ENCODE data around the gene RPS5.

RPS5 gene

DNA sequence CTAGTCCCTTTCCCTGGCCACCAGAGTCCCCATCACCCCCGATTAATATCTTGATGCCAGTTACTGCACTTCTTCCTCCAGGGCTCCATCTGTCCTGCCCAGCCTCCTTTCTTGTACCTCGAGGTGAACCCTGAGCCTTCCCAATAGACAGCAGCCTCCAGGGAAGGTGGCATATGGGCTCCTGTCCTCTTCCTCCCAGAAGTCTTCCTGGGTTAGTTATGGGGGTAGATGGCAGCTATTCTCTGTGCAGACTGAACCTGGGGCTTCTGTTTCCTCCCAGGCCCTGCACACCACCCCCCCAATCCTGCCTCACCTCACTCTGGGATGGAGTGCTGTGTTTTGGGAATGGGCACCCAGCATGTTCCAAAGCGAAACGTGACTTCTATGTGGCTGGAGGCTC is 11.0 kb downstream of the RPS5 start:
- Histone ChIP-seq H2AFZ (ENCODE audit: low read length) (no peak overlapping the region), H4K20me1 (ENCODE audit: insufficient read depth, low read length) (no peaks in the 10 kb centered on the region), H3K4me3 (ENCODE audit: low read length) (no peak overlapping the region), H3K27ac (ENCODE audit: low read length) (no peak overlapping the region), H3K36me3 (replicated peaks; ENCODE audit: insufficient read depth, low read length) (no peaks in the 10 kb centered on the region; the same call in 1 of the 2 replicates), H3F3A (ENCODE audit: insufficient read depth, low read length) (no peaks in the 10 kb centered on the region), H3K27me3 (replicated peaks; ENCODE audit: insufficient read depth, low read length) (peaks cover 5% of the 10 kb centered on the region; the same call in 1 of the 2 replicates), H3K9me3 (replicated peaks; ENCODE audit: insufficient read depth, low read length) (no peaks in the 10 kb centered on the region), H3K9me2 (replicated peaks; ENCODE audit: insufficient read depth, low read length) (no peaks in the 10 kb centered on the region), H3K79me2 (ENCODE audit: low read length) (no peaks in the 10 kb centered on the region; the same call in 1 of the 2 replicates), H3K9ac (ENCODE audit: low read length) (no peak overlapping the region), H3K4me1 (ENCODE audit: low read length) (no peaks in the 10 kb centered on the region), H3K4me2 (ENCODE audit: low read depth, low read length) (no peak overlapping the region)
- TF ChIP-seq EZH2phosphoT487 (IDR thresholded peaks at IDR 0.05; ENCODE audit: low read length) (no peak), EZH2 (optimal IDR thresholded peaks at IDR 0.05; ENCODE audit: low read depth, low read length) (no peak)
- TF ChIP-seq, protein P1, sequence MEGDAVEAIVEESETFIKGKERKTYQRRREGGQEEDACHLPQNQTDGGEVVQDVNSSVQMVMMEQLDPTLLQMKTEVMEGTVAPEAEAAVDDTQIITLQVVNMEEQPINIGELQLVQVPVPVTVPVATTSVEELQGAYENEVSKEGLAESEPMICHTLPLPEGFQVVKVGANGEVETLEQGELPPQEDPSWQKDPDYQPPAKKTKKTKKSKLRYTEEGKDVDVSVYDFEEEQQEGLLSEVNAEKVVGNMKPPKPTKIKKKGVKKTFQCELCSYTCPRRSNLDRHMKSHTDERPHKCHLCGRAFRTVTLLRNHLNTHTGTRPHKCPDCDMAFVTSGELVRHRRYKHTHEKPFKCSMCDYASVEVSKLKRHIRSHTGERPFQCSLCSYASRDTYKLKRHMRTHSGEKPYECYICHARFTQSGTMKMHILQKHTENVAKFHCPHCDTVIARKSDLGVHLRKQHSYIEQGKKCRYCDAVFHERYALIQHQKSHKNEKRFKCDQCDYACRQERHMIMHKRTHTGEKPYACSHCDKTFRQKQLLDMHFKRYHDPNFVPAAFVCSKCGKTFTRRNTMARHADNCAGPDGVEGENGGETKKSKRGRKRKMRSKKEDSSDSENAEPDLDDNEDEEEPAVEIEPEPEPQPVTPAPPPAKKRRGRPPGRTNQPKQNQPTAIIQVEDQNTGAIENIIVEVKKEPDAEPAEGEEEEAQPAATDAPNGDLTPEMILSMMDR (IDR thresholded peaks at IDR 0.05; ENCODE audit: low read length), result no peak
- DNase-seq, result no peak

DNA sequence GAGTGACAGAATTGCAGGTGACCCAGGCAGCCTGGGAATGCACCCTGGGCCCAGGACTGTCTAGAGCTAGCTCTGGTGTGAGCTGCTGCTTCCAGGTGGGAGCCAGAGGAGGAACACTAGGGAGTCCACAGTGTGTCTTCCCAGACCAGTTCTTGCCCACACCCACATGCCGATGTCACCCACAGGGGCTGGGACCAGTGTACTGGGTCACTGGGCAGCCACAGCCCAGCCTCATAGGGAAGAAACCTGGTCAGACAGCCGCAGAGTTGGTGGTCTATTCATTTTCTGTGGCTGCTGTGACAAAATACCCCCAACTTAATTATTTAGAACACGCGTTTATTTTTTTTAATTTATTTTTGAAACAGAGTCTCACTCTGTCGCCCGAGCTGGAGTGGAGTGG is 11.5 kb downstream of the RPS5 start:
- no peaks in the 10 kb centered on the region for H4K20me1 ChIP-seq (ENCODE audit: insufficient read depth, low read length)
- no peaks in the 10 kb centered on the region for H3K9me2 ChIP-seq (replicated peaks; ENCODE audit: insufficient read depth, low read length)
- H3K27me3 ChIP-seq (replicated peaks; ENCODE audit: insufficient read depth, low read length), result peaks cover 5% of the 10 kb centered on the region; the same call in 1 of the 2 replicates
- H3K27ac ChIP-seq (ENCODE audit: low read length), result no peak overlapping the region
- no peaks in the 10 kb centered on the region for H3K4me1 ChIP-seq (ENCODE audit: low read length)
- DNase-seq, result no peak
- H2AFZ ChIP-seq (ENCODE audit: low read length), result no peak overlapping the region
- no peak for TF ChIP-seq EZH2 (optimal IDR thresholded peaks at IDR 0.05; ENCODE audit: low read depth, low read length)
- TF ChIP-seq, protein P1 (IDR thresholded peaks at IDR 0.05; ENCODE audit: low read length), result no peak
- no peaks in the 10 kb centered on the region for H3F3A ChIP-seq (ENCODE audit: insufficient read depth, low read length)
- no peak overlapping the region for H3K9ac ChIP-seq (ENCODE audit: low read length)
- no peak overlapping the region for H3K4me2 ChIP-seq (ENCODE audit: low read depth, low read length)
- no peaks in the 10 kb centered on the region for H3K36me3 ChIP-seq (replicated peaks; ENCODE audit: insufficient read depth, low read length)
- no peaks in the 10 kb centered on the region for H3K9me3 ChIP-seq (replicated peaks; ENCODE audit: insufficient read depth, low read length)
- H3K4me3 ChIP-seq (ENCODE audit: low read length), result no peak overlapping the region
- H3K79me2 ChIP-seq (ENCODE audit: low read length), result no peaks in the 10 kb centered on the region

DNA sequence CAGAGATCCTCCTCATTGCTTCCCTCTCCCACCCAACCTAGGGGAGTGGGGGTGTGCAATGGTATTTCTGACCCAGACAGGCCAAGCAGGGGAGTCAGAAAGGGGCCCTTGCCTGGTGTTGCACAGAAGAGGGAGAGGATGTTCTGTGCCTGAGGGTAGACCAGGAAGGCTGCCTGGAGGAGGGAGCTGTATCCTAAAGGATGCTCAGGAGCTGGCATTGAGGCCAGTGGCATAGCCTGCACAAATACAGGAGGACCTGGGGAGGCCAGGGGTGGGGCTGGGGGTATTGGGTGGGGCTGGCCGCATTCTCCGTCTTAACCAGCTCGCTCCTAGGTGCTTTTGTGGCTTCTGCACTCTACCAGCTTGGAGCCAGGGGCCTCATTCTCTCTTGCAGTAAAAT is 12.8 kb downstream of the RPS5 start:
- no peaks in the 10 kb centered on the region for H4K20me1 ChIP-seq (ENCODE audit: insufficient read depth, low read length)
- no peaks in the 10 kb centered on the region for H3K36me3 ChIP-seq (replicated peaks; ENCODE audit: insufficient read depth, low read length)
- no peak for DNase-seq
- H3K9me3 ChIP-seq (replicated peaks; ENCODE audit: insufficient read depth, low read length), result no peaks in the 10 kb centered on the region
- H3K9me2 ChIP-seq (replicated peaks; ENCODE audit: insufficient read depth, low read length), result no peaks in the 10 kb centered on the region
- no peaks in the 10 kb centered on the region for H3K79me2 ChIP-seq (ENCODE audit: low read length)
- H3K4me3 ChIP-seq (ENCODE audit: low read length), result no peak overlapping the region
- no peak overlapping the region for H3K4me2 ChIP-seq (ENCODE audit: low read depth, low read length)
- no peak overlapping the region for H3K9ac ChIP-seq (ENCODE audit: low read length)
- no peak overlapping the region for H2AFZ ChIP-seq (ENCODE audit: low read length)
- H3K4me1 ChIP-seq (ENCODE audit: low read length), result no peaks in the 10 kb centered on the region
- TF ChIP-seq EZH2 (optimal IDR thresholded peaks at IDR 0.05; ENCODE audit: low read depth, low read length) (no peak), EZH2phosphoT487 (IDR thresholded peaks at IDR 0.05; ENCODE audit: low read length) (no peak)
- no peaks in the 10 kb centered on the region for H3F3A ChIP-seq (ENCODE audit: insufficient read depth, low read length)
- H3K27ac ChIP-seq (ENCODE audit: low read length), result no peak overlapping the region
- H3K27me3 ChIP-seq (replicated peaks; ENCODE audit: insufficient read depth, low read length), result peaks cover 5% of the 10 kb centered on the region; the same call in 1 of the 2 replicates

DNA sequence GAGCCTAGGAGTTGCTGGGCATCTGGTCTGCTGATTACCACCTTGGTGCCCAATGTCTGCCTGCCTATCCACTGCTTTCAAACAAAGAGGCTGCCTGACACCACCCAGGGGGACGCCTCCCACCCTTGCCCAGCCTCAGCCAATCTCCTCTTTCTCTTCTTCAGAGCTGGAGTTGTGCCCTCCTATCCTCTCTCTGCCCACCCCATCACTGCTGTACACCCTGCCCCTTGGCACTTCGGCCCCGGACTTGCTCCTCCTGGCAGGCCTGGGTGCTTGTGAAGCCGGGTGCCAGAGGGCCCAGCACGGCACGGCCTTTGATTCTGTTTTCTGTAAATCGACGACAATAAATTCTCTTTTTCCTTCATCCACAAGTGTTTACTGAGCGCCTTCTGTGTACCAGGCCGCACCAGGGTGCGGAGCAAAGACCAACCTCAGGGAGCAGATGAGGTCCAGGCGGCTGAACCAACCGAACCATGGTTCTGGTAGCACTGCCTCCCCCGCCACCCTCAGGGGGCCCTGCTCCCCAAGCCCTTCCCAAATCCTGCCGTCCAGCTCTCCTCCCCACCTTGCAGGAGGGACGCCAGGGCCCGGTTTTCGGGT is 13.3 kb downstream of the RPS5 start:
- Histone ChIP-seq H3K27ac (ENCODE audit: low read length) (no peak overlapping the region), H4K20me1 (ENCODE audit: insufficient read depth, low read length) (no peaks in the 10 kb centered on the region), H3K4me1 (ENCODE audit: low read length) (no peaks in the 10 kb centered on the region), H3K4me3 (ENCODE audit: low read length) (no peak overlapping the region), H3K9ac (ENCODE audit: low read length) (no peak overlapping the region), H3K27me3 (replicated peaks; ENCODE audit: insufficient read depth, low read length) (peaks cover 5% of the 10 kb centered on the region; the same call in 1 of the 2 replicates), H3K36me3 (replicated peaks; ENCODE audit: insufficient read depth, low read length) (no peaks in the 10 kb centered on the region), H3K79me2 (ENCODE audit: low read length) (no peaks in the 10 kb centered on the region), H2AFZ (ENCODE audit: low read length) (no peak overlapping the region), H3F3A (ENCODE audit: insufficient read depth, low read length) (no peaks in the 10 kb centered on the region), H3K9me2 (replicated peaks; ENCODE audit: insufficient read depth, low read length) (no peaks in the 10 kb centered on the region), H3K4me2 (ENCODE audit: low read depth, low read length) (no peak overlapping the region), H3K9me3 (replicated peaks; ENCODE audit: insufficient read depth, low read length) (no peaks in the 10 kb centered on the region)
- TF ChIP-seq, protein P1 (IDR thresholded peaks at IDR 0.05; ENCODE audit: low read length), result no peak
- TF ChIP-seq EZH2 (optimal IDR thresholded peaks at IDR 0.05; ENCODE audit: low read depth, low read length), result no peak
- TF ChIP-seq EZH2phosphoT487 (IDR thresholded peaks at IDR 0.05; ENCODE audit: low read length), result no peak
- no peak for DNase-seq
